OCI-LY7 (cell line): ENCODE data around the gene SCTR. TPM values are rescaled to one million over a fixed set of nuclear protein-coding genes. Genes with fewer than 3 reads are reported as not detected.

Experiments used
- BruUV-seq: library from RNA; stranded (reverse); fragments of 400-500 nt; replicated peaks from 2 replicates; lab custom pipeline; 2021; lab: Mats Ljungman, UMichigan
- CTCF ChIA-PET: fragments of 300-600 bp; sonication (Branson Sonifier 250); formaldehyde crosslinking; loops from one replicate; lab custom pipeline; 2022; ENCODE audit warnings: antibody characterized with exemption; ENCODE audit not compliant: unreplicated experiment; lab: Charles Lee
- POLR2A ChIA-PET: fragments of 300-600 bp; sonication (Branson Sonifier 250); formaldehyde crosslinking; loops from one replicate; lab custom pipeline; 2022; ENCODE audit warnings: antibody characterized with exemption; lab: Charles Lee
- DNase-seq: peaks from one replicate; pipeline ENCODE4 v3.0.0-alpha.2; 2015; ENCODE audit warnings: low spot score
- H2AFZ ChIP-seq: fragments of 200-600 bp; sonication (generic), shearing (Covaris generic); 2 replicates; pipeline ENCODE4 v1.6.1; 2014; ENCODE audit warnings: mild to moderate bottlenecking, antibody characterized with exemption, low read length, moderate library complexity
- H3K27ac ChIP-seq: fragments of 200-600 bp; sonication (generic); 2 replicates; pipeline ENCODE4 v1.5.1; 2014; ENCODE audit warnings: mixed run types, low read depth, mild to moderate bottlenecking, moderate library complexity, low read length, inconsistent platforms; ENCODE audit not compliant: poor library complexity, severe bottlenecking
- H3K36me3 ChIP-seq: fragments of 200-600 bp; sonication (generic); 2 replicates; pipeline ENCODE4 v1.6.1; 2014; ENCODE audit warnings: mild to moderate bottlenecking, antibody characterized with exemption, low read length, moderate library complexity, mixed read lengths; ENCODE audit not compliant: insufficient read depth
- H3K4me1 ChIP-seq: fragments of 200-600 bp; sonication (generic); 2 replicates; pipeline ENCODE4 v1.5.1; 2014; ENCODE audit warnings: mild to moderate bottlenecking, low read length; ENCODE audit not compliant: insufficient read depth, poor library complexity, severe bottlenecking
- H3K4me2 ChIP-seq: fragments of 200-600 bp; sonication (generic); 2 replicates; pipeline ENCODE4 v1.6.1; 2014; ENCODE audit warnings: mild to moderate bottlenecking, low read length
- H3K4me3 ChIP-seq: fragments of 200-600 bp; sonication (generic); 2 replicates; pipeline ENCODE4 v1.5.1; 2014; ENCODE audit warnings: mild to moderate bottlenecking, low read depth, low read length; ENCODE audit not compliant: poor library complexity, severe bottlenecking
- H3K79me2 ChIP-seq: fragments of 200-600 bp; sonication (generic); 2 replicates; pipeline ENCODE4 v1.6.1; 2016; ENCODE audit warnings: low read depth, mild to moderate bottlenecking, low read length, moderate library complexity, mixed read lengths; ENCODE audit not compliant: insufficient read depth
- H3K9me2 ChIP-seq: fragments of 200-600 bp; sonication (generic); 2 replicates; pipeline ENCODE4 v1.6.1; 2016; ENCODE audit warnings: mild to moderate bottlenecking, low read length, mixed read lengths; ENCODE audit not compliant: insufficient read depth
- H3K9me3 ChIP-seq: fragments of 200-600 bp; sonication (generic); 2 replicates; pipeline ENCODE4 v1.6.1; 2014; ENCODE audit warnings: mild to moderate bottlenecking, mixed run types, low read length, mixed read lengths
- H4K20me1 ChIP-seq: fragments of 200-600 bp; sonication (generic); 2 replicates; pipeline ENCODE4 v1.6.1; 2014; ENCODE audit warnings: mild to moderate bottlenecking, antibody characterized with exemption, low read length, moderate library complexity, mixed read lengths; ENCODE audit not compliant: insufficient read depth
- EZH2phosphoT487 ChIP-seq: fragments of 200-600 bp; sonication (generic); IDR thresholded peaks from 2 replicates; pipeline ENCODE4 v1.6.1; 2018; ENCODE audit warnings: low read depth, borderline replicate concordance, mild to moderate bottlenecking, mixed run types, antibody characterized with exemption, low read length, moderate library complexity, mixed read lengths
- intact Hi-C: fragments of 100-400 bp; cut with micrococcal nuclease; formaldehyde crosslinking; loops from one replicate; pipeline ENCODE4 v1.10.0; 2022; ENCODE audit not compliant: unreplicated experiment
- total RNA-seq, 2 experiments: library from RNA; depleted of rRNA in 1 of 2; stranded (reverse); fragments of >200 nt in 1 of 2; shearing (Covaris generic) in 1 of 2; gene quantifications; 2 replicates each; pipeline ENCODE4 v1.2.3, GENCODE V29; 2014 to 2022
- TF ChIP-seq, protein P1 (sequence below): fragments of 200-600 bp; sonication (generic); conservative IDR thresholded peaks from 2 replicates; pipeline ENCODE4 v1.5.1; 2014; ENCODE audit warnings: mild to moderate bottlenecking, antibody characterized with exemption, low read length, moderate library complexity, mixed read lengths

The SCTR gene
- total RNA-seq, 2 experiments from 2014 or later = not detected

DNA sequence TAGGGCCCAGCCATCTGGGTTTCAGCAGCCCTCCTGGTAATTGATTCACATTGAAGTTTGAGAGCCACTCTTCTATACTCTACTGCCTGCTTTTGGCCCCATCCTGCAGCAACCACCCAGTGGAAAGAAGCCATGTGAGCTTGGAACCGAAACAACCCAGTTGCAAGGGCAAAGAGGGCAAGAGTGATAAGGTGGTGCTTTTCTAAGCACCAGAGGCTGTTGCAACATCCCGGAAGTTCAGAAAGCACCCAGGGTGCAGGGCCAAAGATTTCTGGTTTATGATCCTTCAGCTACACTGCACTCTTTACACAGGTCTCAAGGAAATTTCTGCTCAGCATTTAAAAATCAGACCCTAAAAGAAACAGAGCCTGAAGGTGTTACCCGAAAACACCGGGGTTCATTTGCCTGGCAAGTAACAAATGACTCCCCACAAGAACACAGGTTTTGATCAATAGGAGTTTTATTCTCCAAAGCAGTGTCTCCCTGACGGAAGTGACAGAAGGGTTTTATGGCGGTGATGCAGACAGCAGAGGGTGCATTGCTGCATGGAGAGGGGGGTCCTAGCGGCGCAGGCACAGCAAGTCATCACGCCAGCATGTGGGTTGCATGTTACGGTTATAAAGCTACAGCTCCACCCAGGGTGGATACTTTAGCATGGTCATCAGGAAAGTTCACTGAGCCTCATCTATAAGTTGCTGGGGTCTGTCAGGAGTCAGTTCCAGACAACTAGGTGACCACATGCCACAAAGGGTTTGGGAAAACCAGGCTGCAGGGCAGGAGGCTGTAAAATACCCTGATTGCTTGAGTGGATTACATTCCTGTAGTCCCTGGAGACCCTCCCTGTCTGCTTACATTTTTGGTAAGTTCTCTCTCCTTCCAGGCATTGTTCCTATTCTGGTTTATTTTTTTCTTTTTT lies 121.4 kb downstream of the SCTR start:
- TF ChIP-seq, protein P1, sequence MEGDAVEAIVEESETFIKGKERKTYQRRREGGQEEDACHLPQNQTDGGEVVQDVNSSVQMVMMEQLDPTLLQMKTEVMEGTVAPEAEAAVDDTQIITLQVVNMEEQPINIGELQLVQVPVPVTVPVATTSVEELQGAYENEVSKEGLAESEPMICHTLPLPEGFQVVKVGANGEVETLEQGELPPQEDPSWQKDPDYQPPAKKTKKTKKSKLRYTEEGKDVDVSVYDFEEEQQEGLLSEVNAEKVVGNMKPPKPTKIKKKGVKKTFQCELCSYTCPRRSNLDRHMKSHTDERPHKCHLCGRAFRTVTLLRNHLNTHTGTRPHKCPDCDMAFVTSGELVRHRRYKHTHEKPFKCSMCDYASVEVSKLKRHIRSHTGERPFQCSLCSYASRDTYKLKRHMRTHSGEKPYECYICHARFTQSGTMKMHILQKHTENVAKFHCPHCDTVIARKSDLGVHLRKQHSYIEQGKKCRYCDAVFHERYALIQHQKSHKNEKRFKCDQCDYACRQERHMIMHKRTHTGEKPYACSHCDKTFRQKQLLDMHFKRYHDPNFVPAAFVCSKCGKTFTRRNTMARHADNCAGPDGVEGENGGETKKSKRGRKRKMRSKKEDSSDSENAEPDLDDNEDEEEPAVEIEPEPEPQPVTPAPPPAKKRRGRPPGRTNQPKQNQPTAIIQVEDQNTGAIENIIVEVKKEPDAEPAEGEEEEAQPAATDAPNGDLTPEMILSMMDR = no peak
- TF ChIP-seq EZH2phosphoT487 = no peak
- peak; percentile 45 for DNase-seq
- POLR2A ChIA-PET = interaction anchor here (0.7 kb wide), 1 partner anchor 12 kb away, joined by 3 read pairs; no protein-coding TSS in a partner anchor
- Histone ChIP-seq H3K9me3 (no peaks in the 10 kb centered on the region), H3K9me2 (no peaks in the 10 kb centered on the region), H3K4me3 (no peak overlapping the region), H3K4me2 (0 out of 2 replicates have a peak overlapping the region, but pooled peaks have one; percentile 12), H3K36me3 (no peaks in the 10 kb centered on the region), H3K27ac (no peak overlapping the region), H3K4me1 (peaks cover 13% of the 10 kb centered on the region), H4K20me1 (no peaks in the 10 kb centered on the region), H2AFZ (peak overlapping the region; percentile 73), H3K79me2 (no peaks in the 10 kb centered on the region)
- CTCF ChIA-PET = no interaction called here
- BruUV-seq = no TSS peak
- intact Hi-C loops = no loop called here

DNA sequence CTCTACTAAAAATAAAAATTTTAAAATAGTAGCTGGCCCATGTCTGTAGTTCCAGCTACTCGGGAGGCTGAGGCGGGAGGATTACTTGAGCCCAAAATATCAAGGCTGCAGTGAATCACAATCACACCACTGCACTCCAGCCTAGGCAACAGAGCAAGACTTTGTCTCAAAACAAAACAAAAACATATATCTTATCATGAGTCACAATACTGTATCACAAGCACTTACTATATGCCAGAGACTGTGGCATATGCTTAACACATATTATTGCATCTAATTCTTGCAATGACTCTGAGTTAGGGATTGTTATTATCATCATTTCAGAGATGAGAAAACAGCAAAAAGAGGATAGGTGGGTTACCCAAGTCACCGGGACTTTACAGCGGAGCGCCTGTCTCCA lies 122.2 kb downstream of the SCTR start:
- TF ChIP-seq, protein P1 = no peak
- ChIA-PET POLR2A (no interaction called here), CTCF (no interaction called here)
- no peaks in the 10 kb centered on the region for H3K79me2 ChIP-seq
- peak overlapping the region; percentile 73; the same call in 1 of the 2 replicates for H2AFZ ChIP-seq
- H4K20me1 ChIP-seq = no peaks in the 10 kb centered on the region
- H3K4me2 ChIP-seq = no peak overlapping the region
- H3K9me2 ChIP-seq = no peaks in the 10 kb centered on the region
- no TSS peak for BruUV-seq
- intact Hi-C loops = no loop called here
- DNase-seq = no peak
- H3K27ac ChIP-seq = no peak overlapping the region
- H3K9me3 ChIP-seq = no peaks in the 10 kb centered on the region
- H3K4me1 ChIP-seq = peaks cover 10% of the 10 kb centered on the region
- no peak overlapping the region for H3K4me3 ChIP-seq
- no peaks in the 10 kb centered on the region for H3K36me3 ChIP-seq

DNA sequence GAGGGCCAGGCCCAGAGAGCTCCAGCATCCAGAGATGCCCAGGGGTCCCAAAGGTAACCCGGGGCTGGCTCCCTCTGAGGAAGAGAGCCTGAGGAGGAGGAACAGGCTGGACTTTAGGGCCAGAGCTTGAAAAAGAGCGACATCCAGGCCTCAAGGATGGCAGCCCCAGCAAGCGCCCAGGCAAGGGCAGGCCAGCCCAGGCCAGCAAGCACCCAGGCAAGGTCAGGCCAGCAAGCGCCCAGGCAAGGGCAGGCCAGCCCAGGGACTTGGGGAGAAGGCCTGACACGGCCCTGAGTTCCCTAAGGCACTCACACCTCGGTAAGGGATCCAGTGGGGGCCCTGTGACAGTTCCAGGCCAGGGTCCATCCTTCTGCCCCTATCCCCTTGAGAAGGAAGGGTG lies 127.1 kb downstream of the SCTR start:
- no peak for DNase-seq
- Histone ChIP-seq H3K36me3 (no peaks in the 10 kb centered on the region), H2AFZ (no peak overlapping the region), H3K4me1 (peaks cover under 1% of the 10 kb centered on the region), H3K27ac (no peak overlapping the region), H4K20me1 (no peaks in the 10 kb centered on the region), H3K9me3 (no peaks in the 10 kb centered on the region), H3K9me2 (no peaks in the 10 kb centered on the region), H3K4me3 (no peak overlapping the region), H3K4me2 (no peak overlapping the region), H3K79me2 (no peaks in the 10 kb centered on the region)
- POLR2A ChIA-PET = interaction anchor here (0.7 to 1.1 kb wide), 3 partner anchors 14 to 780 kb away, joined by 3 to 4 read pairs (median 3); no protein-coding TSS in a partner anchor
- intact Hi-C loops = no loop called here
- no TSS peak for BruUV-seq
- CTCF ChIA-PET = interaction anchor here (0.5 kb wide), 1 partner anchor 1239 kb away, joined by 3 read pairs; no protein-coding TSS in a partner anchor
- TF ChIP-seq, protein P1 = no peak
- no peak for TF ChIP-seq EZH2phosphoT487
